Anterior cingulate cortex (tissue), 58 donors: ENCODE measurements around the gene LGALS3.

Experiments
- DNase-seq, 58 donors: peaks; one replicate each; lab custom pipeline; 2025; lab: John Stamatoyannopoulos, UW

LGALS3 gene

DNA sequence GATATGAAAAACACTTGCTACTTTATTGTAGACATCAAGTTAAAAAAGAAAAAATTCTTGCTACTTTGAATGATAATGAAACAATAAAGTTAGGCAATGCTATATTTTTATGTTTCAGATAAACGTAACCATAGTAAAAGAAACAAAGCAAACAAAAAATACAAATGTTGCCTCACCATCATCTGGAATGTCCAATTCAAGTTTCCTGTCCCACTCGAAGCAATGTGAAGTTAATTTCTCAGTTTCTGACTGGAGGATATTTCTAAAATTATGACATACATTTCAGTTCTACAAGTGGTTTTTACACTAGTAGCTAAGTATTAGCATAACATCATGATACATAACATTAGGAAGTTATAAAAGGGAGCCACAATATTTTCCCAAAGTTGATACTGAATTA is 41.5 kb downstream of the LGALS3 start:
- no peak for DNase-seq

DNA sequence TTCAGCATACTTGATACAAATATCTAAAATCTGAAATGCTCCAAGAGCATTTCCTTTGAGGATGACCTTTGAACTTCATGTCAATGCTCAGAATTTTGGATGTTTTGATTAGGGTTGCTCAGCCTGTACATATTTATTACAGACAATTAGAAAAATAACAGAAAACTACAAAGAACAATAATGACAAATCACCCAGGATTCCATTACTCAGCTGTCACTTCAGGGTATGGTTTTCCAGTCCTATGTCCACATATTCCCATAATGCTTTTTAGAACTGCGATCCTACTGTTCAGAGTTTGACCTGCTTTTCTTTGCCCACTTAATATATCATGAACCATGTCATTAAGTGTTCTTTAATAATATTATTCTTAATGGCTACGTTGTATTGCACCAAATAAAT is 51.0 kb downstream of the LGALS3 start:
- no peak for DNase-seq

DNA sequence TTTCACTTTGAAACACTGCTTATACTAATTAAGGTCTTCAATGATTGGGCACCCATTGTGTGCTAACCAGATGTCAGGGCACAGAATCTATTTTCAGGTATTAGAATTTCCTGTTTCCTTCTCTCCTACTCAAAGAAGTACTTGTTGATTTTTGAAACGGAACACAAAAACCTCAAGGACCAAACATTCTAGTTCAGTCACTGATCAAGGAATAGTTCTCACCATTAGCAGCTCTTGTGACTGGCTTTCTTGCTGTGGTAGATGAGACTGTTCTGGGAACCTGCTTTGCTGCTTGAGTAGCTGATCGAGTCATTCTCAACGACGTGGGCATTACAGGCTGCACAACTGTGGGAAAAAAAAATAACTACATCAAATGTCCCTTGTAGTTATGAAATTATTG is 51.4 kb downstream of the LGALS3 start:
- no peak for DNase-seq

DNA sequence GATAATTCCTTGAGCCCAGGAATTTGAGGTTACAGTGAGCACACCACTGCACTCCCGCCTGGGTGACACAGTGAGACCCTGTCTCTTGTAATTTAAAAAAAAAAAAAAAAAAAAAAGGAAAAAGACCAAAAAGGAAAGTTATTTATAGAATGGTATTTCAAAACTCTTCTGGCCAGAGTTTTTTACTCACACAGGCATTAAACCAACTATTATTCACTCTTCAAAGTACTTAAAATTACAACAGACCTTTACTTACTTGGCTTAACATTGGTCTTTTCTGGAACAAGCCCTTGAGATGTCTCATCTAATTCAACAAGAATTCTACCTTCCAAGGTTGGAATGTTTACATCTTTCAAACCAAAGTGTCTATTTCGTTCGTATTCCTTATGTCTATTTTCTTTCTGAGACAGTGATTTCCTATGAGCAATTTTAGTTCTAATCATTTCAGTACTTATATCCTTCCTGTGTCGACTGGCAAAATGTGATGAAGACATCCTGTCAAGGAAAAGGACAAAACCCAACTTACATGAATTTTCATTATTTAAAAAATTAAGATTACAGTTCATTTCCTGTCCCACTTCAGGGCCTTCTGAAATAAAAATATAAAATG is 59.7 kb downstream of the LGALS3 start:
- no peak for DNase-seq

DNA sequence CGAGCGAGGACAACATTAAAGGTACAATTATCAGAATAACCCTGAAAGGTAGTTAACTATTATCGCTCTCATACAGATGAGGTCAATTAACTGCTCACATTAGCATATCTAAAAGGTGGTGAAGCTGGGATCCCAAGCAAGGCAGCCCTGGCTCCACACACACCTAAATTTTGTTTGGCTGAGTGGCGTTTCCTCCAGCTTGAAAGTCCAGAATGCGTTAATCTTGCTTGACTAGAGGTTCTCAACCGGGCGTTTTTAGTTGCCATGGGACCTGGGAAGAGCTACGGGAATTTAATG is 61.8 kb downstream of the LGALS3 start:
- no peak for DNase-seq

DNA sequence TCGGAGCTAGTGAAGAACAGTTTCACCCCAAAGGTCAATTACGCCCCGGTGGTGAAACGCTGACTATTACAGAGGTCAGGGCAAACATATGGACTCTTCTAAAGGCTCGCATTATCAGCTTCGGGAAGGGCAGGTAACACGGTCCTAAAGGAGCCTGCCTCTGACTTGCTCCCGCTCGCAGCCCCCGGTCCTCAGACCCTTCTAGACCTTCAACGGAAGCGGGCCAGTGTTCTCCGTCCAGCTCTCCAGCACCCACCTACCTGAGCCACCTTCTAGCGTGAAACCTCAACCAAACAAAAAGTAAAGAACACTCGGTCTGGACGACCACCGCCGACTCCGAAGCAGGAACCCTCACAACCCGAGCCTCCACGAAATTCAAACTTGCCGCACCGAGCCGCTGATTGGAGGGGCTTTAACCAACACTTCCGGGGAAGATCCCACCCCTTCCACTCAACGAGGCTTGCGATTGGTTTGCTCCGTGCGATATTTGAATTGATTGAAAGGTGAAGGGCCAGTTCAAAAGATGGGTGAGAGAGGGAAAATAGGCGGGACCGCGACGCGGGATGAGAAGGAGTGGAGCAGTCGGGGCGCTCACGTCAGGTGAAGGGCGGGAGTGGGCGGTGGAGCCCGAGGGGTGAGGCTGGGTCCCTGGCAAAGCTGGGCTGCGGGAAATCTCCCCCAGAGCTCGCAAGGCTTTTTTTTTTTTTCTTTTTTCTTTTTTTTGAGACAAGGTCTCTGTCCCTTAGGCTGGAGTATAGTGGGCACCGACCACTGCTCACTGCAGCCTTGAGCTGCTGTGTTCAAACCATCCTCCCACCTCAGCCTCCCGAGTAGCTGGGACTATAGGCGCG is 62.4 kb downstream of the LGALS3 start, which contains the start of gene DLGAP5:
DLGAP5 (minus strand) TSS at position 383 of the 851 bp plus-strand sequence. CDS start 2,406 bp downstream, outside the sequence.
- DNase-seq: peak; percentile 27 to 96 (median 88)

DNA sequence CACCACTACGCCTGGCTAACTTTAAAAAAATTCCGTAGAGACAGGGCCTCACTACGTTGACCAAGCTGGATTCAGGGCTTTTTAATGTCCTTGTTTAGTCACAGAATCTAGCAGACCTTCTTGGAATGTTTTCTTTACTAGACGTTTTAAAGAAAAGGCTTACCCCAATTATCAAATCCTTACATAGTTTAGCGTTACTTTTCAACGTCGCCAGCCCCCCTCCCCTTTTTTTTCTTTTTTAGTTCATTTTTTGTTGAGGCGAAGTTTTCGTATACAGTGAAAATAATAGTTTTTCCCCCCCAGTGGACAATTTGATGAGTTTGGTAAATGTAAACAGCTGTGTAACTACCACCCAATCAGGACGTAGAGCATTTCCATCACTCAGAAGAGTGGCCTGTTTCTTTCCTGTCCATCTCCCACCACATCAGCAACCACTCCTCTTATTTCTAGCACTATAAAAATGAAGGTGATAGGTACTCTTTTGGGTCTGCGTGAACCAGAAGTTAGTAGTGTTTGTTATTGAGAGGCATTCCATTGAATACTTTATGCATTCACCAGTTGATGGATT is 63.1 kb downstream of the LGALS3 start:
- DNase-seq: no peak

DNA sequence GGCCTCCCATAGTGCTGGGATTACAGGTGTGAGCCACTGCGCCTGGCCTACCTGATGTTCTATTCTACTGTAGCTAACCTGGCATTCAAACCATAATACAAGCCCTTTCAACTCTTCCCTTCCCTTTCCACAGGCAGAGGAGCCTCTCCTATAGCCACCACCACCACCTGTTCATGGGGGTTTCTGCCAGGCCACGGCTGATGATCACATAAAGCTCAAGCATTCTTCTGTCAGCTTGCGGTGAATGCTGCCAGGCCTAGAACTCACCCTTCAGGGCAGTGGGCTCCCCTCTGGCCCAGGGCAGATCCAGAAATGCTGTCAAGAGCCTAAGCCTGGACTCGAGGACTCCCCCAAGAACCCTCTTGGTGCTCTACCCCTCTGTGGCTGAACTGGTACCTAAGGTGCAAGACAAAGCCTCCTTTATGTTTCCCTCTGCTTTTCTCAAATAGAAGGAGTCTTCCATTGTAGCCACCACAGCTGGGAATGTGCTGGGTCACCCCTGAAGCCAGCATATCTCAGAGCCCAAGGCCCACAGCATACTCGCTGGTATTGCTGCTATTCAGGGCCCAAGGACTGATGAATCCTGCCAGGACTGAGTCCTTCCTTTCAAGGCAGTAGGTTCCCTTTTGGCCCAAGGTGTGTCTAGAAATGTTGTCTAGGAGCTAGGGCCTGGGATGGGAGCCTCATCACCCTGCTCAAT is 65.8 kb downstream of the LGALS3 start:
- DNase-seq: no peak
